Thymus (tissue), 14 donors: ENCODE data around the gene NEK1. TPM values are rescaled to one million over a fixed set of nuclear protein-coding genes. Genes with fewer than 3 reads are reported as not detected.

ENCODE experiments used
- DNase-seq, 9 donors: peaks; one replicate each; pipeline ENCODE4 v3.0.0-alpha.2; 2013; ENCODE audit warnings: low spot score in 9 of 9, low read depth in 6 of 9, missing footprints in 1 of 9
- H3K27ac ChIP-seq, 2 donors: one replicate each; pipeline ENCODE4 v1.5.1; 2013; ENCODE audit warnings: control low read depth in 1 of 2, low read depth in 1 of 2, low read length in 1 of 2, mild to moderate bottlenecking in 1 of 2, moderate library complexity in 1 of 2
- H3K27me3 ChIP-seq, 2 donors: one replicate each; pipeline ENCODE4 v1.5.1; 2013; ENCODE audit warnings: low read length in 1 of 2; ENCODE audit not compliant: control insufficient read depth in 2 of 2, insufficient read depth in 1 of 2
- H3K36me3 ChIP-seq, 2 donors: one replicate each; pipeline ENCODE4 v1.5.1; 2013; ENCODE audit warnings: low read length in 1 of 2, mild to moderate bottlenecking in 1 of 2, moderate library complexity in 1 of 2; ENCODE audit not compliant: control insufficient read depth in 2 of 2, insufficient read depth in 2 of 2
- H3K4me1 ChIP-seq, 2 donors: one replicate each; pipeline ENCODE4 v1.5.1; 2013; ENCODE audit warnings: low read length in 2 of 2; ENCODE audit not compliant: control insufficient read depth in 2 of 2, insufficient read depth in 2 of 2
- H3K4me3 ChIP-seq, 2 donors: one replicate each; pipeline ENCODE4 v1.5.1; 2013; ENCODE audit warnings: low read length in 2 of 2, control low read depth in 1 of 2, mild to moderate bottlenecking in 1 of 2
- H3K9me3 ChIP-seq, 2 donors: one replicate each; pipeline ENCODE4 v1.5.1; 2013; ENCODE audit warnings: low read length in 1 of 2, mild to moderate bottlenecking in 1 of 2; ENCODE audit not compliant: control insufficient read depth in 2 of 2, insufficient read depth in 1 of 2
- WGBS: extraction: QIAGEN DNeasy Blood & Tissue Kit; methylation state at CpG from one replicate; pipeline ENCODE4 v1.1.7; 2013; 5-methylcytosine and 5-hydroxymethylcytosine counted together
- long read RNA-seq, 10 donors: transcript quantifications; one replicate each; lab custom pipeline, GENCODE V29; 2026
- polyA plus RNA-seq: library from polyadenylated mRNA; stranded (reverse); fragments of 200-250 nt; gene quantifications from one replicate; pipeline ENCODE4 v1.2.3, GENCODE V29; 2013
- total RNA-seq: library from RNA; stranded (reverse); fragments of 120-200 nt; gene quantifications from one replicate; pipeline ENCODE4 v1.2.4, GENCODE V29; 2013
- donor health status: healthy.

NEK1 gene, protein sequence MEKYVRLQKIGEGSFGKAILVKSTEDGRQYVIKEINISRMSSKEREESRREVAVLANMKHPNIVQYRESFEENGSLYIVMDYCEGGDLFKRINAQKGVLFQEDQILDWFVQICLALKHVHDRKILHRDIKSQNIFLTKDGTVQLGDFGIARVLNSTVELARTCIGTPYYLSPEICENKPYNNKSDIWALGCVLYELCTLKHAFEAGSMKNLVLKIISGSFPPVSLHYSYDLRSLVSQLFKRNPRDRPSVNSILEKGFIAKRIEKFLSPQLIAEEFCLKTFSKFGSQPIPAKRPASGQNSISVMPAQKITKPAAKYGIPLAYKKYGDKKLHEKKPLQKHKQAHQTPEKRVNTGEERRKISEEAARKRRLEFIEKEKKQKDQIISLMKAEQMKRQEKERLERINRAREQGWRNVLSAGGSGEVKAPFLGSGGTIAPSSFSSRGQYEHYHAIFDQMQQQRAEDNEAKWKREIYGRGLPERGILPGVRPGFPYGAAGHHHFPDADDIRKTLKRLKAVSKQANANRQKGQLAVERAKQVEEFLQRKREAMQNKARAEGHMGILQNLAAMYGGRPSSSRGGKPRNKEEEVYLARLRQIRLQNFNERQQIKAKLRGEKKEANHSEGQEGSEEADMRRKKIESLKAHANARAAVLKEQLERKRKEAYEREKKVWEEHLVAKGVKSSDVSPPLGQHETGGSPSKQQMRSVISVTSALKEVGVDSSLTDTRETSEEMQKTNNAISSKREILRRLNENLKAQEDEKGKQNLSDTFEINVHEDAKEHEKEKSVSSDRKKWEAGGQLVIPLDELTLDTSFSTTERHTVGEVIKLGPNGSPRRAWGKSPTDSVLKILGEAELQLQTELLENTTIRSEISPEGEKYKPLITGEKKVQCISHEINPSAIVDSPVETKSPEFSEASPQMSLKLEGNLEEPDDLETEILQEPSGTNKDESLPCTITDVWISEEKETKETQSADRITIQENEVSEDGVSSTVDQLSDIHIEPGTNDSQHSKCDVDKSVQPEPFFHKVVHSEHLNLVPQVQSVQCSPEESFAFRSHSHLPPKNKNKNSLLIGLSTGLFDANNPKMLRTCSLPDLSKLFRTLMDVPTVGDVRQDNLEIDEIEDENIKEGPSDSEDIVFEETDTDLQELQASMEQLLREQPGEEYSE (N-terminal part only)
- 10.2 TPM for total RNA-seq
- 9.9 TPM for polyA plus RNA-seq
- long read RNA-seq, donor 1, result 0 reads
- long read RNA-seq, donor 2, result 0 reads
- long read RNA-seq, donor 3, result 0 reads
- long read RNA-seq, donor 4, result 0 reads
- long read RNA-seq, donor 5, result 0 reads
- long read RNA-seq, donor 6, result 0 reads
- long read RNA-seq, donor 7, result 0 reads
- long read RNA-seq, donor 8, result 0 reads
- long read RNA-seq, donor 9, result 0 reads
- long read RNA-seq, donor 10, result 0 reads

DNA sequence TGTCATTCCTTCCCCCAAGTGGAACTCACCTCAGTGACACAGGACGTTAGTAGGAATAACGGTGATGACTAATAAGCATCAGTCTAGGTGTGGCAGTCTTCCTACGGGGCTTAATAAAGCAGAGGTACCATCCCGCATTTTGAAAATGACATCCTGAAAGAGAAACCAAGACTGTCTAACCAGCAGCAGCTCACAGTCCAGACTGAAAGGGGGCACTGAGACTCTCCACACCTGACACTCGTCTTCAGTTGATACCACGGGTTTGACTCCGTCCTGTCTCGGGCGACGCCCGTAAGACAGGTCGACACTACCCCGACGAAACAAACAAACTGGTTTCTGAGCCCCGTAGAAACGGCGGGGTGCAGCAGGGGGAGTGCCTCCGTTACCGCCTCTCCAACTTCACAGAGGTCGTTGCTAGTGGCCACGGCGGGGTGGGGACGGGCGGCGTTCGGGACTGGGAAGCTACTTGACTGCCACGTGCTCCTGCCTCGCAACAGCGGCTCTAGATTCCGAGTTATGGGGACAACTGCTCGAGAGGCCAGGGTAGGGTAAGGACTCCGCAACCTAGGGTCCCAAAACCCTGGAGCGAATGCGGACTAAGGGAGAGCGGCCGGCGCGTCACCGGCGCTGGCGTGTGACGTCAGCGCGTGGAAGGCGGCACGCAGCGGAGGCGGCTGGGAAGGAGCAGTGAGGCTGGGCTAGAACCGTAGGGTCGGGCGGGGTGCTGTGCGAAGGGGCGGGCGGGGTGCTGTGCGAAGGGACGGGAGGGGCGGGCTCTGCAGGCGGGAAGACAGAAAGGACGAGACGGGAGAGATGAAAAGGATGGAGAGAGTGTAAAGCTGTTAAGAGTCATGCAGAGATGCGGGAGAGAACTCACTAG, at the start of gene NEK1:
TSS of gene NEK1 (minus strand) at position 593 of the 880 bp plus-strand sequence. CDS start 9,953 bp downstream, outside the sequence.
- WGBS, result under 1% methylated on average over 61 of the region's 61 CpGs
- peaks cover 10 to 12% of the 10 kb centered on the region in 2 donors for H3K4me1 ChIP-seq
- peak within 1 kb of the TSS; percentile 96 to 98 for H3K27ac ChIP-seq

DNA sequence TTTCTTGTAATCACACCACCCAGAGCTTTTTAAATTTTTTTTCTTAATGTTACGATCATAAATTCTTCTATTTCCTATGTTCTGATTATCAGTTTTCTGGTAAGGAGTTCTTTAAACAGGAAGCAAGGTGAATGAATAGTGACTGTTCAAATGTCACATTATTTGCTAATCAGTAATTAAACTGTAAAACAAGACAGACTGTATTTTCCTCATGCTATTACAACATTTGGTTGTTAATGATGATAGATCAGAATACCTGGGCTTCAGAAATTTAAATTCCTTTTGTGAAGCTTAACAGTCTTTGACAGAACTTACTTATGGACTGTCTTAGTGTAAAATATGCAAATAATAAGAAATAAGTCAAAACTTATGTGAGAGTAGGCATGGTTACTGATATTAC, 49.4 kb upstream of the NEK1 start:
- no peak for DNase-seq
- H3K36me3 ChIP-seq, result no peaks in the 10 kb centered on the region
- H3K27ac ChIP-seq, result no peak overlapping the region
- WGBS, result 99% methylated on average over 1 of the region's 1 CpG
- peaks cover 4% of the 10 kb centered on the region in 2 donors for H3K4me1 ChIP-seq
- H3K9me3 ChIP-seq, result no peaks in the 10 kb centered on the region
- H3K4me3 ChIP-seq, result no peak overlapping the region
- H3K27me3 ChIP-seq, result no peaks in the 10 kb centered on the region

More for the DNA sequence above, at the start of gene NEK1:
- Histone ChIP-seq H3K27me3 (no peaks in the 10 kb centered on the region), H3K4me3 (peak within 1 kb of the TSS; percentile 61 to 90), H3K9me3 (no peaks in the 10 kb centered on the region), H3K36me3 (no peaks in the 10 kb centered on the region)
- DNase-seq, result peak; percentile 71 to 93 (median 87)

DNA sequence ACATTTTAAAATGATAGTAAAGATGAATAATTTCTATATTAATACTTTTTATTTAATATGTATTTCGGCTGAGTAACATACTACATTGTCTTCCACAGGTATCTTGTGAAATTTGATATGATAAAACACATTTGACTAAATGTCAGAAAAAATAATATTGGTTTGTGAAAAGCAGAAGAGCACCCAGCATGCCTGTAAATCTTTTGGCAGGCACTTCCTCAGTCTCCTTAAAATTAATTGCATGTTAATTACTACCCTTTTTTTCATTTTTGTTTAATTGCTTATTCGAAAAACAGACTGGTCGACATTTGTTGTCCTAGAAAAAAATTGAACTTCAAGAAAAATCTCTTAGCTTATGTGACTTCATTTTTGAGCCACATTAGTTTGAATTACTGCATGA, 48.5 kb upstream of the NEK1 start:
- Histone ChIP-seq H3K9me3 (no peaks in the 10 kb centered on the region), H3K4me1 (peaks cover 4% of the 10 kb centered on the region in 2 donors), H3K4me3 (peak overlapping the region in 1 of 2 donors; percentile 58), H3K27ac (peak overlapping the region in 1 of 2 donors; percentile 94), H3K27me3 (no peaks in the 10 kb centered on the region), H3K36me3 (no peaks in the 10 kb centered on the region)
- peak in 1 of 9 donors; percentile 9 for DNase-seq
- 70% methylated on average over 3 of the region's 3 CpGs for WGBS

DNA sequence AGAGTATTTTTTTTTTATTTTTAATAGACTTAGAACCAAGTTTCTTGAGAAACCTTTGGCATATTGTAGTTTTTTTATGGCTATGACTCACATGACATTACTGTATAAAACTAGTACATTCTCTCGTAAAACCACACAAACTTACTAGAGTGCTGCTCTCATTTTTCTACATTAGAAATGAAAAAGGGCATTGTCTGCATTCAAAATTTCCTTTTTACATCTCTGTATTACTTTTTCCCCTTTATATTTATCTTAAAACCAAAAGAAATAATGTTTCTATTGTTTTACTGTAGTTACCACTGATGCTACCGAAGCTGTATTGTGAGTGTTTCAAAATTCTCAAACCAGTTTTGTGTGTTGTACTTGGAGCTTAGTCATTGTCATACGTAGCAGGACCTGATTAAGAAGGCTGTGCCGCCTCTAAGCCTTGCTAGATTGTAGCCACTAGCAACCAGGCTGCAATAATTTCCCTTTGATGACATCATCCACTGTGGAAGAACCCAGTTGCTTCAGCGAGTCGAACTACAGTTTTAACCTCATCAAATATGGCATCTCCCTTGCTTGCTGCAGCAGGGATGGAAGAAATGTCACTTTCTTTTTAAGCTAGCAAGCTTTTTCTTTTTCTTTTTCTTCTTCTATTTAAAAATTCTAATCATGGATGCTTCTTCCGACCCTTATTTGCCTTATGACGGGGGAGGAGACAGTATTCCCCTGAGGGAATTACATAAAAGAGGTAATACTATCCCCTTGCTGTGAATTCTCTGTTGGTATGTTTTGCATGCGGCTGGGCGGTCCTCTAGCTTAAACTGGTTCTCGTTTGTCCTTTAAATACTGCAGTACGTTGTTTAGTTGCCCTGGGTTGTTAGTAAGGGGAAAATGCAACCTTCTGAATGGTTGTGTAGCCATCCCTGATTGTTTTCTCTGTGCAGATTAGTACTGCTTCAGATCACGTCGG, 47.6 kb upstream of the NEK1 start:
- H3K4me1 ChIP-seq, result peaks cover 0 to 4% of the 10 kb centered on the region in 2 donors
- H3K27me3 ChIP-seq, result no peaks in the 10 kb centered on the region
- WGBS, result 17% methylated on average over 14 of the region's 14 CpGs
- H3K4me3 ChIP-seq, result peak overlapping the region; percentile 44 to 58
- peak; percentile 40 to 91 (median 77) for DNase-seq
- H3K27ac ChIP-seq, result peak overlapping the region; percentile 54 to 94
- H3K9me3 ChIP-seq, result no peaks in the 10 kb centered on the region
- H3K36me3 ChIP-seq, result no peaks in the 10 kb centered on the region

DNA sequence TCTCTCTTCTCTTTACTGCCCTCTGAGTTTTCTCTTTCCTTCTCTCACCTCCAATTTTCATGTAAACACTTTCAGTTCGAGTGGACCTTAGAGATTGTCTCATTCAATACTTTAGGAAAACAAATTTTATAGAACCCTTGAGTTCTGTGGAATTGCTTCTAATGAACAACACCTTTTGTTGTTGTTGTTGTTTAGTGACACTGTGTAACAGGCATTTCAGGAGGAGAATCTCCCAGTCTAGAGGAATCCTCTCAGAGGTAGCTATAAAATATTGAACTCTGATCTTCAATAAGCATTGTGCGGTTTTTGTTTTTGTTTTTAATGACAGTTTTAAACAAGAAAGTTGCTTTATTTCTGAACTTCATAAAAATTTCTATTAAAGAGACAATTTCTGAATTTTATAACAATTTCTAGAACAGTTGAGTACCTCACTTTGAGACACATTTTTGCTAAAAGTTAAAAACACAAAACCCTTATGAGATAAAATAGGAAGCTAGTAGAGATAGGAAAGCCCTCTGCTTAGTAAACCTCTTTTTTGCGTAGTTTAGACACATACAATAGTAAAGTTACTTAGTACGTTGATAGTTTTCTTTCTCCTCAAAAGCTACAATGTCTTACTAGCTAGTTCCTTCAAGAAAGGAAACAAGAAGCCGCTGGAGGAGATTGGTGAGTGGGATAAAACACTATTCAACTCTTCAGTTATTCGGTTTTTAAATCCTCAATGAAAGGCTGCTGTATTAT, 46.8 kb upstream of the NEK1 start:
- peak in 1 of 9 donors; percentile 27 for DNase-seq
- Histone ChIP-seq H3K27ac (peak overlapping the region in 1 of 2 donors; percentile 94), H3K36me3 (no peaks in the 10 kb centered on the region), H3K4me3 (no peak overlapping the region), H3K4me1 (peaks cover 0 to 4% of the 10 kb centered on the region in 2 donors), H3K9me3 (no peaks in the 10 kb centered on the region), H3K27me3 (no peaks in the 10 kb centered on the region)
- WGBS, result 70% methylated on average over 6 of the region's 6 CpGs

DNA sequence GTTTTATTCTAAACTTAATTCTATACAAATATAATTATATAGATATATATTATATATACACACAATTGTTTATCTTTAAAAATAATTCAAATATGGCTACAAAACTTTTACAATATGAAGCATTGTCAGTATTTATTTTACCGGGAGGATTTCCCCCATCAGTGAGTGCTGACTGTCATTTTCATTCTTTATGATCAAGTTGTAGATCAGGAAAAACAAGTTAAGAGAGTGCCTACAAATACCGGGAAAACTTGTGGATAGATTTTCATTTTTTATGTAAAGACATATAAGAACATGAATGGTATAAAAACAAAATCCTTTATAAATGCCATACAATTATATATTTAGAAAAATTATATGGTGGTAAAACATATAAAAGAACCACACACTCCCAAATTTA, 45.8 kb upstream of the NEK1 start:
- H3K27ac ChIP-seq, result no peak overlapping the region
- WGBS, result 93% methylated on average over 2 of the region's 2 CpGs
- H3K36me3 ChIP-seq, result no peaks in the 10 kb centered on the region
- no peak for DNase-seq
- H3K4me3 ChIP-seq, result no peak overlapping the region
- H3K4me1 ChIP-seq, result peaks cover 0 to 4% of the 10 kb centered on the region in 2 donors
- H3K27me3 ChIP-seq, result no peaks in the 10 kb centered on the region
- H3K9me3 ChIP-seq, result no peaks in the 10 kb centered on the region

DNA sequence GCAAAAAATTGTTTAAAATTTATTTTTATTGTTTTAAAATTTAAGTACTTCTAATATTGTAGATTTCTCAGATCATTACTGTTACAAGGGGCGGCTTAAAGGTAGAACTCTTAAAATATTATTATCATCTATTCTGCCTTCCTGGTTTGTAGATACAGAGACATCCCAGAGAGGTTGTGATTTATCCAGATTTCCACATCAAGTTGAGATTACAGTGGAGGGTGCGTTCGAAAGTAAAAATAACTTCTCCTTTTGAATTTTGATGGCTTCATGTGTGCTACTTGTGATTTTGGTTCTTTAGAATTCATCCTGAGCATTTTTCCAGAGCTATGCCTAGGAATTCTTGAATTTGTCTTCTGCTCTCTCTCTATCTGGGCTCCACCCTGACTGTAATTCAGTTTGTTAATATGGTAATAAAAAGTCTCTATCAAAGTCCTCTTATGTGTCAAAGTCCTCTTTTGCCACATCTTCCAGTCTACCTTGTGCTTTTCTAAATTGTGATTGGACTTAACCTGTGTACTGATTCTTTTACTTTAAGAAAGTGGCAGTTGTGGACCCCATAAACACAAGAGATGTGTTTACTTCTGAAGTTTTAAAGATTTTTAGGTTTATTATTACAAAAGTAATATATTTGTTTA, 45.2 kb upstream of the NEK1 start:
- H3K36me3 ChIP-seq, result no peaks in the 10 kb centered on the region
- H3K27me3 ChIP-seq, result no peaks in the 10 kb centered on the region
- no peaks in the 10 kb centered on the region for H3K9me3 ChIP-seq
- H3K27ac ChIP-seq, result no peak overlapping the region
- no peak for DNase-seq
- over 99% methylated on average over 3 of the region's 3 CpGs for WGBS
- peaks cover 0 to 4% of the 10 kb centered on the region in 2 donors for H3K4me1 ChIP-seq
- H3K4me3 ChIP-seq, result no peak overlapping the region
